IPS-15b (cell line): Measurements from ENCODE around the gene B4GALNT4.
"Not testable (repeated sequence)": the region's sequence is repeated elsewhere in the genome, so short reads cannot be mapped to it uniquely, and the experiment has no call there.

Source experiments
- H3K27me3 ChIP-seq: one replicate; pipeline ENCODE4 v1.6.1; 2013; ENCODE audit warnings: low read length; ENCODE audit not compliant: control insufficient read depth, insufficient read depth
- H3K36me3 ChIP-seq: one replicate; pipeline ENCODE4 v1.6.1; 2013; ENCODE audit warnings: low read length; ENCODE audit not compliant: control insufficient read depth, insufficient read depth
- H3K4me1 ChIP-seq: one replicate; pipeline ENCODE4 v1.6.1; 2013; ENCODE audit warnings: mild to moderate bottlenecking, low read length; ENCODE audit not compliant: control insufficient read depth, insufficient read depth
- H3K4me3 ChIP-seq: one replicate; pipeline ENCODE4 v1.5.1; 2013; ENCODE audit warnings: low read depth, low read length
- H3K9ac ChIP-seq: one replicate; pipeline ENCODE4 v1.6.1; 2013; ENCODE audit warnings: low read depth, mild to moderate bottlenecking, low read length
- H3K9me3 ChIP-seq: one replicate; pipeline ENCODE4 v1.6.1; 2013; ENCODE audit warnings: mild to moderate bottlenecking, low read length; ENCODE audit not compliant: control insufficient read depth, insufficient read depth

The B4GALNT4 gene

GRCh38 chr11:383431-383830 lies 14.1 kb downstream of the B4GALNT4 start:
- Histone ChIP-seq H3K4me1 (no peaks in the 10 kb centered on the region), H3K9ac (no peak overlapping the region), H3K4me3 (no peak overlapping the region), H3K27me3 (peaks cover 5% of the 10 kb centered on the region), H3K36me3 (peaks cover 18% of the 10 kb centered on the region), H3K9me3 (peaks cover 4% of the 10 kb centered on the region)

- H3K9me3 ChIP-seq, result peaks cover 4% of the 10 kb centered on the region
- H3K4me3 ChIP-seq, result no peak overlapping the region
- H3K4me1 ChIP-seq, result no peaks in the 10 kb centered on the region
Measured at GRCh38 chr11:384511-384910, 15.2 kb downstream of the B4GALNT4 start.

GRCh38 chr11:385594-386351 lies 16.5 kb downstream of the B4GALNT4 start:
- H3K9ac ChIP-seq, result no peak overlapping the region
- H3K4me3 ChIP-seq, result no peak overlapping the region
- peaks cover 5% of the 10 kb centered on the region for H3K36me3 ChIP-seq
- H3K27me3 ChIP-seq, result peaks cover 5% of the 10 kb centered on the region
- no peaks in the 10 kb centered on the region for H3K4me1 ChIP-seq
- peaks cover 4% of the 10 kb centered on the region for H3K9me3 ChIP-seq

More at GRCh38 chr11:384511-384910, 15.2 kb downstream of the B4GALNT4 start:
- Histone ChIP-seq H3K9ac (no peak overlapping the region), H3K27me3 (peaks cover 5% of the 10 kb centered on the region), H3K36me3 (peaks cover 13% of the 10 kb centered on the region)

GRCh38 chr11:386483-386882 lies 17.2 kb downstream of the B4GALNT4 start:
- peaks cover 4% of the 10 kb centered on the region for H3K9me3 ChIP-seq
- H3K4me3 ChIP-seq, result no peak overlapping the region
- peaks cover 2% of the 10 kb centered on the region for H3K36me3 ChIP-seq
- no peak overlapping the region for H3K9ac ChIP-seq
- peaks cover 5% of the 10 kb centered on the region for H3K27me3 ChIP-seq
- no peaks in the 10 kb centered on the region for H3K4me1 ChIP-seq

- peaks cover 5% of the 10 kb centered on the region for H3K27me3 ChIP-seq
- no peak overlapping the region for H3K9ac ChIP-seq
- no peak overlapping the region for H3K4me3 ChIP-seq
- H3K36me3 ChIP-seq, result no peaks in the 10 kb centered on the region
- no peaks in the 10 kb centered on the region for H3K4me1 ChIP-seq
- peaks cover 4% of the 10 kb centered on the region for H3K9me3 ChIP-seq
Measured at GRCh38 chr11:387193-387793, 18.0 kb downstream of the B4GALNT4 start.

GRCh38 chr11:389369-389768 lies 20.1 kb downstream of the B4GALNT4 start:
- not testable (repeated sequence) for H3K36me3 ChIP-seq, H3K9ac ChIP-seq, H3K4me1 ChIP-seq, H3K4me3 ChIP-seq, H3K27me3 ChIP-seq, H3K9me3 ChIP-seq

GRCh38 chr11:390175-390574 lies 20.9 kb downstream of the B4GALNT4 start:
- no peaks in the 10 kb centered on the region for H3K4me1 ChIP-seq
- no peak overlapping the region for H3K4me3 ChIP-seq
- peaks cover 5% of the 10 kb centered on the region for H3K27me3 ChIP-seq
- no peak overlapping the region for H3K9ac ChIP-seq
- no peaks in the 10 kb centered on the region for H3K36me3 ChIP-seq
- peaks cover 4% of the 10 kb centered on the region for H3K9me3 ChIP-seq

GRCh38 chr11:391117-392017 lies 22.1 kb downstream of the B4GALNT4 start:
- H3K9me3 ChIP-seq, result peaks cover 2% of the 10 kb centered on the region
- H3K4me1 ChIP-seq, result no peaks in the 10 kb centered on the region
- peaks cover 3% of the 10 kb centered on the region for H3K36me3 ChIP-seq
- H3K4me3 ChIP-seq, result no peak overlapping the region
- peaks cover 5% of the 10 kb centered on the region for H3K27me3 ChIP-seq
- no peak overlapping the region for H3K9ac ChIP-seq

- H3K4me1 ChIP-seq, result no peaks in the 10 kb centered on the region
- peaks cover 5% of the 10 kb centered on the region for H3K27me3 ChIP-seq
- H3K9ac ChIP-seq, result no peak overlapping the region
- no peaks in the 10 kb centered on the region for H3K9me3 ChIP-seq
- H3K4me3 ChIP-seq, result no peak overlapping the region
- H3K36me3 ChIP-seq, result peaks cover 9% of the 10 kb centered on the region
Measured at GRCh38 chr11:392102-392777, 22.9 kb downstream of the B4GALNT4 start.

- no peaks in the 10 kb centered on the region for H3K27me3 ChIP-seq
- H3K36me3 ChIP-seq, result peaks cover 14% of the 10 kb centered on the region
- H3K4me1 ChIP-seq, result no peaks in the 10 kb centered on the region
- H3K9ac ChIP-seq, result peak overlapping the region; percentile 47
- H3K9me3 ChIP-seq, result no peaks in the 10 kb centered on the region
- H3K4me3 ChIP-seq, result peak overlapping the region; percentile 32
Measured at GRCh38 chr11:393219-394033, 24.1 kb downstream of the B4GALNT4 start.
